ENCODE measurements around the gene MLIP. TPM values are rescaled to one million over a fixed set of nuclear protein-coding genes. Genes with fewer than 3 reads are reported as not detected.

Gene MLIP
- total RNA-seq, 2 experiments from 2014 or later, result not detected

DNA sequence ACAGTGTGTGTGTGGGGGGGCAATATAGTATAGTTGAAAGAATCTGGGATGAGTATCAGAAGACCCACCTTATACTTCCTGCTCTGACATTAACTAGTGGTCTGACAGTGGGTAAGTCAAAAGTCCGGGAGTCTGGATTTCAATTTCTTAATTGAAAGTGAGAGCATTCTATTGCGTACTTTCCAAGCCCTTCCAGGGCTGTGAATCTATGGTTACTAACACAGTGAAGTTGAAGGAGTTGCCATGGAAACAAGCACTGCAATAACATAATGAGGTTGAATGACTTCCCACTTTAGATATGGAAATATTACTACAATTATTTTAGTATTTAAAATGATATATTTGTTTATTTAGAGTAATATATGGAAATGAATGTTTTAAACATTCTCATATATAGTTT is 80.2 kb downstream of the MLIP start:
- no peaks in the 10 kb centered on the region for H3K9me2 ChIP-seq (ENCODE audit: insufficient read depth, low read length)
- no peaks in the 10 kb centered on the region for H3K9me3 ChIP-seq (ENCODE audit: low read length)
- ChIA-PET CTCF (ENCODE audit: unreplicated experiment) (no interaction called here), POLR2A (no interaction called here)
- no peaks in the 10 kb centered on the region for H3K36me3 ChIP-seq (ENCODE audit: insufficient read depth, low read length)
- no peaks in the 10 kb centered on the region for H3K4me1 ChIP-seq (ENCODE audit: insufficient read depth, low read length, poor library complexity, severe bottlenecking)
- intact Hi-C loops (cut with micrococcal nuclease; ENCODE audit: unreplicated experiment), result no loop called here
- H3K4me2 ChIP-seq (ENCODE audit: low read length), result no peak overlapping the region
- no peak overlapping the region for H3K4me3 ChIP-seq (ENCODE audit: low read depth, low read length, poor library complexity, severe bottlenecking)
- no peak overlapping the region for H2AFZ ChIP-seq (ENCODE audit: low read length)
- no peaks in the 10 kb centered on the region for H4K20me1 ChIP-seq (ENCODE audit: insufficient read depth, low read length)
- TF ChIP-seq, protein P1, sequence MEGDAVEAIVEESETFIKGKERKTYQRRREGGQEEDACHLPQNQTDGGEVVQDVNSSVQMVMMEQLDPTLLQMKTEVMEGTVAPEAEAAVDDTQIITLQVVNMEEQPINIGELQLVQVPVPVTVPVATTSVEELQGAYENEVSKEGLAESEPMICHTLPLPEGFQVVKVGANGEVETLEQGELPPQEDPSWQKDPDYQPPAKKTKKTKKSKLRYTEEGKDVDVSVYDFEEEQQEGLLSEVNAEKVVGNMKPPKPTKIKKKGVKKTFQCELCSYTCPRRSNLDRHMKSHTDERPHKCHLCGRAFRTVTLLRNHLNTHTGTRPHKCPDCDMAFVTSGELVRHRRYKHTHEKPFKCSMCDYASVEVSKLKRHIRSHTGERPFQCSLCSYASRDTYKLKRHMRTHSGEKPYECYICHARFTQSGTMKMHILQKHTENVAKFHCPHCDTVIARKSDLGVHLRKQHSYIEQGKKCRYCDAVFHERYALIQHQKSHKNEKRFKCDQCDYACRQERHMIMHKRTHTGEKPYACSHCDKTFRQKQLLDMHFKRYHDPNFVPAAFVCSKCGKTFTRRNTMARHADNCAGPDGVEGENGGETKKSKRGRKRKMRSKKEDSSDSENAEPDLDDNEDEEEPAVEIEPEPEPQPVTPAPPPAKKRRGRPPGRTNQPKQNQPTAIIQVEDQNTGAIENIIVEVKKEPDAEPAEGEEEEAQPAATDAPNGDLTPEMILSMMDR (conservative IDR thresholded peaks at IDR 0.05; ENCODE audit: low read length), result no peak
- TF ChIP-seq EZH2phosphoT487 (IDR thresholded peaks at IDR 0.05; ENCODE audit: borderline replicate concordance, low read depth, low read length), result no peak
- H3K27ac ChIP-seq (ENCODE audit: low read depth, low read length, poor library complexity, severe bottlenecking), result no peak overlapping the region
- DNase-seq (ENCODE audit: low spot score), result no peak
- no peaks in the 10 kb centered on the region for H3K79me2 ChIP-seq (ENCODE audit: insufficient read depth, low read depth, low read length)
- no TSS peak for BruUV-seq (replicated peaks)

DNA sequence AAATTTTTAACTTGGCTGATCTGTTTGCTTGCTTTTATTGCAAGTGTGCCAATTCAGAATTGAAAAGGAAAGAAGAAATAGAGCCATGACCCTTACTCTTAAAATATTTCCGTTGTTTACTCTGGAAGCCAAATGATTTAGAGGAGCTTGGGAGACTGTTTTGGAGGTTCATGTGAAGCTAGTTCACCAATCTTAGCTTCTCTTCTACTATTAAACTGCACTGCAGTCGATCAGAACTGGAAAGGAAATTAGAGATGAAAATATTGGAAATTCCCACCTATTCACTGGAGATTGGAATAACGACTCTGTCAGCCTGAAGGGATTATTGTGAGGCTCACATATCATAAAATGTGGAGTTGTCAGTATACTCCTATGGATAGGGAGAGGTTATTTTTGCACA is 81.8 kb downstream of the MLIP start:
- TF ChIP-seq, protein P1 (conservative IDR thresholded peaks at IDR 0.05; ENCODE audit: low read length), result no peak
- no peak for TF ChIP-seq EZH2phosphoT487 (IDR thresholded peaks at IDR 0.05; ENCODE audit: borderline replicate concordance, low read depth, low read length)
- no TSS peak for BruUV-seq (replicated peaks)

DNA sequence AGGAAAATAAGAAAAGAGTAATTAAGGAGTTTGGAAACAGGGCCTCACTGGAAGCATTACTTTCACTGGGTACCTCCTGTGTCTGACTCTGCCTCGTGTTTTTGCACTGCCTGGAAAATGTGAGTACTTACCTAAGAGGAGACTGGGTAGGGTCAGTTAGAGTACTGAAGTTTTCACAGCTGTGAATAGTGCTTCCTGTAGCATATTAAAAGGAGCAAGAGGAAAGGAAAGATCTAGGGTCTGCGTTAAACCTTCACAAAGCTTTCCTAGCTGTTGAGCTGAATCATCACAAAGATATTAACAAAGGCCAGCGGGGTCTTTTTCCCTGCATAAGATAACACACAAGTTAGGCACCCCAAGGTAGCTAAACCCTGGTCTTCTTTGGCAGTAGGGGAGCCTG is 82.3 kb downstream of the MLIP start:
- no TSS peak for BruUV-seq (replicated peaks)
- no peaks in the 10 kb centered on the region for H4K20me1 ChIP-seq (ENCODE audit: insufficient read depth, low read length)
- TF ChIP-seq, protein P1 (conservative IDR thresholded peaks at IDR 0.05; ENCODE audit: low read length), result no peak
- no peak for TF ChIP-seq EZH2phosphoT487 (IDR thresholded peaks at IDR 0.05; ENCODE audit: borderline replicate concordance, low read depth, low read length)

More for the DNA sequence above, 81.8 kb downstream of the MLIP start:
- no peaks in the 10 kb centered on the region for H4K20me1 ChIP-seq (ENCODE audit: insufficient read depth, low read length)
- ChIA-PET POLR2A (interaction anchor here (0.6 to 0.7 kb wide), 2 partner anchors 24 to 35 kb away, joined by 3 to 5 read pairs; no protein-coding TSS in a partner anchor), CTCF (ENCODE audit: unreplicated experiment) (no interaction called here)
- no peak overlapping the region for H3K27ac ChIP-seq (ENCODE audit: low read depth, low read length, poor library complexity, severe bottlenecking)
- no peaks in the 10 kb centered on the region for H3K9me2 ChIP-seq (ENCODE audit: insufficient read depth, low read length)
- H3K79me2 ChIP-seq (ENCODE audit: insufficient read depth, low read depth, low read length), result no peaks in the 10 kb centered on the region
- H3K9me3 ChIP-seq (ENCODE audit: low read length), result no peaks in the 10 kb centered on the region
- H2AFZ ChIP-seq (ENCODE audit: low read length), result no peak overlapping the region
- DNase-seq (ENCODE audit: low spot score), result no peak
- no peaks in the 10 kb centered on the region for H3K4me1 ChIP-seq (ENCODE audit: insufficient read depth, low read length, poor library complexity, severe bottlenecking)
- no peaks in the 10 kb centered on the region for H3K36me3 ChIP-seq (ENCODE audit: insufficient read depth, low read length)
- no peak overlapping the region for H3K4me3 ChIP-seq (ENCODE audit: low read depth, low read length, poor library complexity, severe bottlenecking)
- no peak overlapping the region for H3K4me2 ChIP-seq (ENCODE audit: low read length)
- intact Hi-C loops (cut with micrococcal nuclease; ENCODE audit: unreplicated experiment), result no loop called here

More for the DNA sequence above, 82.3 kb downstream of the MLIP start:
- H3K9me3 ChIP-seq (ENCODE audit: low read length), result no peaks in the 10 kb centered on the region
- no peaks in the 10 kb centered on the region for H3K4me1 ChIP-seq (ENCODE audit: insufficient read depth, low read length, poor library complexity, severe bottlenecking)
- CTCF ChIA-PET (ENCODE audit: unreplicated experiment), result no interaction called here
- H3K9me2 ChIP-seq (ENCODE audit: insufficient read depth, low read length), result no peaks in the 10 kb centered on the region
- H3K79me2 ChIP-seq (ENCODE audit: insufficient read depth, low read depth, low read length), result no peaks in the 10 kb centered on the region
- no peak overlapping the region for H3K4me3 ChIP-seq (ENCODE audit: low read depth, low read length, poor library complexity, severe bottlenecking)
- no peak overlapping the region for H3K4me2 ChIP-seq (ENCODE audit: low read length)
- no peaks in the 10 kb centered on the region for H3K36me3 ChIP-seq (ENCODE audit: insufficient read depth, low read length)
- POLR2A ChIA-PET, result no interaction called here
- intact Hi-C loops (cut with micrococcal nuclease; ENCODE audit: unreplicated experiment), result no loop called here
- DNase-seq (ENCODE audit: low spot score), result no peak
- H2AFZ ChIP-seq (ENCODE audit: low read length), result no peak overlapping the region
- no peak overlapping the region for H3K27ac ChIP-seq (ENCODE audit: low read depth, low read length, poor library complexity, severe bottlenecking)
